Mesodermal cell (in vitro differentiated cells): ENCODE results near the gene ADAMTS6.

ENCODE experiments used
- H3K27ac ChIP-seq: 2 replicates; pipeline ENCODE4 v1.7.0; 2013; ENCODE audit warnings: mild to moderate bottlenecking, low read depth, low read length, moderate library complexity; ENCODE audit not compliant: severe bottlenecking
- H3K36me3 ChIP-seq: 2 replicates; pipeline ENCODE4 v1.7.1; 2013; ENCODE audit warnings: mild to moderate bottlenecking, low read length, moderate library complexity; ENCODE audit not compliant: control insufficient read depth, insufficient read depth
- H3K4me1 ChIP-seq: one replicate; pipeline ENCODE4 v1.7.1; 2013; ENCODE audit warnings: mild to moderate bottlenecking, low read length; ENCODE audit not compliant: insufficient read depth, control insufficient read depth, poor library complexity, severe bottlenecking
- H3K4me3 ChIP-seq: 2 replicates; pipeline ENCODE4 v1.7.0; 2013; ENCODE audit warnings: low read length, control low read depth, mild to moderate bottlenecking; ENCODE audit not compliant: insufficient read depth, poor library complexity, severe bottlenecking; ENCODE audit errors: extremely low read depth
- H3K9me3 ChIP-seq: 2 replicates; pipeline ENCODE4 v1.7.1; 2013; ENCODE audit warnings: mild to moderate bottlenecking, low read length, moderate library complexity; ENCODE audit not compliant: control insufficient read depth
- WGBS, 2 experiments: methylation state at CpG; one replicate each; pipeline ENCODE4 v1.1.5; 2013; ENCODE audit warnings: missing lambda C conversion rate in 2 of 2; ENCODE audit not compliant: insufficient coverage in 2 of 2; 5-methylcytosine and 5-hydroxymethylcytosine counted together

The ADAMTS6 gene

GRCh38 chr5:65132386-65132785 is 349.3 kb downstream of the ADAMTS6 start:
- H3K27ac ChIP-seq: no peak overlapping the region
- WGBS, 2 experiments: 90 to 93% methylated on average over 2 to 3 of the region's 4 CpGs

GRCh38 chr5:65128226-65128625 is 353.5 kb downstream of the ADAMTS6 start:
- H3K4me3 ChIP-seq: no peak overlapping the region
- WGBS, 2 experiments: 77 to 81% methylated on average over 3 to 5 of the region's 6 CpGs
- no peaks in the 10 kb centered on the region for H3K36me3 ChIP-seq
- peak overlapping the region; percentile 74 for H3K27ac ChIP-seq
- H3K4me1 ChIP-seq: peaks cover 18% of the 10 kb centered on the region
- H3K9me3 ChIP-seq: no peaks in the 10 kb centered on the region

More at GRCh38 chr5:65132386-65132785, 349.3 kb downstream of the ADAMTS6 start:
- H3K4me1 ChIP-seq: peaks cover 16% of the 10 kb centered on the region
- no peaks in the 10 kb centered on the region for H3K36me3 ChIP-seq
- H3K9me3 ChIP-seq: no peaks in the 10 kb centered on the region
- no peak overlapping the region for H3K4me3 ChIP-seq

- Histone ChIP-seq H3K36me3 (no peaks in the 10 kb centered on the region), H3K9me3 (no peaks in the 10 kb centered on the region), H3K4me3 (no peak overlapping the region), H3K4me1 (peaks cover 18% of the 10 kb centered on the region), H3K27ac (peak overlapping the region; percentile 74)
- 50 to 70% methylated on average over 1 to 2 of the region's 10 CpGs for WGBS, 2 experiments
These were observed 354.4 kb downstream of the ADAMTS6 start for GRCh38 chr5:65127161-65127901.

- 86 to 88% methylated on average over 5 of the region's 6 CpGs for WGBS, 2 experiments
- H3K4me1 ChIP-seq: peaks cover 18% of the 10 kb centered on the region
- no peak overlapping the region for H3K4me3 ChIP-seq
- H3K36me3 ChIP-seq: no peaks in the 10 kb centered on the region
- H3K9me3 ChIP-seq: no peaks in the 10 kb centered on the region
- H3K27ac ChIP-seq: peak overlapping the region; percentile 62
These were observed 355.1 kb downstream of the ADAMTS6 start for GRCh38 chr5:65126542-65127069.

GRCh38 chr5:65125591-65126541 is 355.9 kb downstream of the ADAMTS6 start:
- peaks cover 18% of the 10 kb centered on the region for H3K4me1 ChIP-seq
- peak overlapping the region; percentile 13 for H3K27ac ChIP-seq
- WGBS, 2 experiments: 76 to 79% methylated on average over 8 to 14 of the region's 16 CpGs
- H3K4me3 ChIP-seq: no peak overlapping the region
- no peaks in the 10 kb centered on the region for H3K36me3 ChIP-seq
- no peaks in the 10 kb centered on the region for H3K9me3 ChIP-seq

GRCh38 chr5:65121880-65122436 is 359.8 kb downstream of the ADAMTS6 start:
- Histone ChIP-seq H3K36me3 (no peaks in the 10 kb centered on the region), H3K27ac (no peak overlapping the region), H3K4me3 (no peak overlapping the region), H3K9me3 (no peaks in the 10 kb centered on the region), H3K4me1 (peaks cover 5% of the 10 kb centered on the region)
- WGBS, 2 experiments: 93 to 96% methylated on average over 7 of the region's 10 CpGs

GRCh38 chr5:65120371-65120967 is 361.3 kb downstream of the ADAMTS6 start:
- Histone ChIP-seq H3K4me1 (no peaks in the 10 kb centered on the region), H3K27ac (no peak overlapping the region), H3K4me3 (no peak overlapping the region), H3K36me3 (no peaks in the 10 kb centered on the region), H3K9me3 (no peaks in the 10 kb centered on the region)
- 86% methylated on average over 1 of the region's 2 CpGs; no CpG with 5 or more reads in 1 of the 2 experiments for WGBS, 2 experiments

- no peak overlapping the region for H3K4me3 ChIP-seq
- H3K27ac ChIP-seq: no peak overlapping the region
- no peaks in the 10 kb centered on the region for H3K36me3 ChIP-seq
- H3K4me1 ChIP-seq: no peaks in the 10 kb centered on the region
- H3K9me3 ChIP-seq: no peaks in the 10 kb centered on the region
- no CpG with 5 or more reads among the region's 2 CpGs for WGBS, 2 experiments
These were observed 364.2 kb downstream of the ADAMTS6 start for GRCh38 chr5:65117525-65117924.

GRCh38 chr5:65113771-65114170 is 367.9 kb downstream of the ADAMTS6 start:
- H3K9me3 ChIP-seq: no peaks in the 10 kb centered on the region
- H3K36me3 ChIP-seq: no peaks in the 10 kb centered on the region
- H3K27ac ChIP-seq: no peak overlapping the region
- H3K4me1 ChIP-seq: no peaks in the 10 kb centered on the region
- WGBS, 2 experiments: 100% methylated on average over 2 of the region's 2 CpGs; no CpG with 5 or more reads in 1 of the 2 experiments
- H3K4me3 ChIP-seq: no peak overlapping the region
